ENCODE results near the gene PLIN4. TPM values are rescaled to one million over a fixed set of nuclear protein-coding genes. Genes with fewer than 3 reads are reported as not detected.
A peak's percentile ranks its signal among the peaks of the same experiment; 100 is the strongest.

The PLIN4 gene
- total and polyA plus RNA-seq, 2 donors (not counting 1 experiment from before 2014, with no cell fraction given), result 0.07 to 5.3 TPM

DNA sequence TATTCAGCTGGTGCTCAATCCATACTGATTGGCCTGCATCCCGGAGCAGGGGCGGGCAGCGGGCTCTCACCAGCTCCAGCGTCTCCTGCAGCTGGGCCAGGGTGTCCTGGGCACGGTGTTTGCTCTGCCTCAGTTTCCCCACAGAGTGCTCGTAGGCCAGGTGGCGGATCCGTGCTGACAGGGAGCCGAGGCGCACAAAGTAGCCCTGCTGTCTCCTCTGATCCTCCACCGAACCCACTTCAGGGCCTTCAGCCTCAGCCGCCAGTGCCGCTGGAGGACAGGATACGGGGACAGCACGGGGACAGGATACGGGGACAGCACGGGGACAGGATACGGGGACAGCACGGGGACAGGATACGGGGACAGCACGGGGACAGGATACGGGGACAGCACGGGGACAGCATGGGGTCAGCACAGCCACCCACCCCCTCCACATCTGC is 7.3 kb upstream of the PLIN4 start:
- Histone ChIP-seq H3K4me3 (replicated peaks in 1 of 4; ENCODE audit: control extremely low read depth in 1 of 4, insufficient read depth in 1 of 4, low read depth in 3 of 4, low read length in 4 of 4) (no peak overlapping the region), H4K20me1 (ENCODE audit: control insufficient read depth, extremely low read depth, insufficient read depth, low read length) (no peaks in the 10 kb centered on the region), H3K27me3 (ENCODE audit: control insufficient read depth, insufficient read depth, low read length) (peaks cover 3% of the 10 kb centered on the region), H3K4me1 (ENCODE audit: control insufficient read depth, extremely low read depth, insufficient read depth, low read length) (no peaks in the 10 kb centered on the region), H3K9me3 (ENCODE audit: control insufficient read depth, insufficient read depth, low read depth, low read length) (no peaks in the 10 kb centered on the region), H3K36me3 (ENCODE audit: control insufficient read depth, insufficient read depth, low read length) (no peaks in the 10 kb centered on the region), H3K79me2 (ENCODE audit: control insufficient read depth, insufficient read depth, low read length) (no peaks in the 10 kb centered on the region), H3K9ac (ENCODE audit: insufficient read depth, low read length) (no peak overlapping the region), H3K4me2 (ENCODE audit: extremely low read depth, insufficient read depth, low read length) (no peak overlapping the region), H3K27ac (ENCODE audit: insufficient read depth, low read length) (no peak overlapping the region), H2AFZ (ENCODE audit: low read length) (no peak overlapping the region)
- DNase-seq (ENCODE audit: low read depth in 2 of 2), result no peak
- TF ChIP-seq, protein P1, sequence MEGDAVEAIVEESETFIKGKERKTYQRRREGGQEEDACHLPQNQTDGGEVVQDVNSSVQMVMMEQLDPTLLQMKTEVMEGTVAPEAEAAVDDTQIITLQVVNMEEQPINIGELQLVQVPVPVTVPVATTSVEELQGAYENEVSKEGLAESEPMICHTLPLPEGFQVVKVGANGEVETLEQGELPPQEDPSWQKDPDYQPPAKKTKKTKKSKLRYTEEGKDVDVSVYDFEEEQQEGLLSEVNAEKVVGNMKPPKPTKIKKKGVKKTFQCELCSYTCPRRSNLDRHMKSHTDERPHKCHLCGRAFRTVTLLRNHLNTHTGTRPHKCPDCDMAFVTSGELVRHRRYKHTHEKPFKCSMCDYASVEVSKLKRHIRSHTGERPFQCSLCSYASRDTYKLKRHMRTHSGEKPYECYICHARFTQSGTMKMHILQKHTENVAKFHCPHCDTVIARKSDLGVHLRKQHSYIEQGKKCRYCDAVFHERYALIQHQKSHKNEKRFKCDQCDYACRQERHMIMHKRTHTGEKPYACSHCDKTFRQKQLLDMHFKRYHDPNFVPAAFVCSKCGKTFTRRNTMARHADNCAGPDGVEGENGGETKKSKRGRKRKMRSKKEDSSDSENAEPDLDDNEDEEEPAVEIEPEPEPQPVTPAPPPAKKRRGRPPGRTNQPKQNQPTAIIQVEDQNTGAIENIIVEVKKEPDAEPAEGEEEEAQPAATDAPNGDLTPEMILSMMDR (conservative IDR thresholded peaks at IDR 0.05 in 1 of 2, IDR thresholded peaks at IDR 0.05 in 1 of 2; ENCODE audit: low read depth in 1 of 2, low read length in 2 of 2), result no peak
- no peak for TF ChIP-seq EZH2 (IDR thresholded peaks at IDR 0.05; ENCODE audit: low read length, missing control alignments)

DNA sequence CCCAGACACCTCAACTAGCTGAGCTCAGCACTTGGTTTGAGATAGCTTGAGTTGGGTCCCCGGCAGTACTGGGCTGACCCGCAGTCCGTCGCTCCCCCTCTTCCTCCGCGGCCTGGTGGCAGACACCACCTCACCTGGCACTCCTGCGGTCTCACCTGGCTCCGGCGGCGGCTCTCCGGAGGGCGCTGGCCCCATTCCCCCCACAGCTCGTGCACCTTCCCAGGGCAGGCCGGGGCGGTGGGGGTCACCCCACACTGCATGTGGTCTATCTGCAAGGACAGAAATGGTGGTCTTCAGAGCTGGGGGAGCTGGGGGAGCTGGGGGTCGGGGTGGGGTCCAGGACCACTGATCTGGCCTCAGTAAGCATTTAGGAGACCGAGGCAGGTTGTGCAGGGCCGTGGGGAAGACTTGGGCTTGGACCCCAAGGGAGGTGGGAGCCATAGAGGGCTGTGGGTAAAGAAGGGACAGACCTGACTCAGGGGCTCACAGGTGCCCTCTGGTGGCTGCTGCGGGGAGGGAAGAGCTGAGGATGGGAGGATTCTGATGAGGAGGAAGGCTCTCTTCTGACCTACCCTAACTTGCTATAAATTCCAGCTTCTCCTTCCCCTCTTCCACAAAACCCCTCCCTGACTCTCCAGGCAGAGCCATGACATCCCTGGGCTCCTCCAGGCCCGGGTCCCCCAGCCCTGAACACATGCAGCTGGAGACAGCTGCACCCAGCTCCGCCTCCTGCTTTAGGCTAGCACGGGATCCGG is 6.7 kb upstream of the PLIN4 start:
- peaks cover 3% of the 10 kb centered on the region for H3K27me3 ChIP-seq (ENCODE audit: control insufficient read depth, insufficient read depth, low read length)
- TF ChIP-seq EZH2 (IDR thresholded peaks at IDR 0.05; ENCODE audit: low read length, missing control alignments), result no peak
- TF ChIP-seq, protein P1 (conservative IDR thresholded peaks at IDR 0.05 in 1 of 2, IDR thresholded peaks at IDR 0.05 in 1 of 2; ENCODE audit: low read depth in 1 of 2, low read length in 2 of 2), result peak; percentile 70 to 88
- no peak overlapping the region for H3K27ac ChIP-seq (ENCODE audit: insufficient read depth, low read length)
- no peaks in the 10 kb centered on the region for H3K36me3 ChIP-seq (ENCODE audit: control insufficient read depth, insufficient read depth, low read length)
- H3K9ac ChIP-seq (ENCODE audit: insufficient read depth, low read length), result no peak overlapping the region
- no peaks in the 10 kb centered on the region for H3K79me2 ChIP-seq (ENCODE audit: control insufficient read depth, insufficient read depth, low read length)
- H3K4me2 ChIP-seq (ENCODE audit: extremely low read depth, insufficient read depth, low read length), result no peak overlapping the region
- no peak overlapping the region for H3K4me3 ChIP-seq (replicated peaks in 1 of 4; ENCODE audit: control extremely low read depth in 1 of 4, insufficient read depth in 1 of 4, low read depth in 3 of 4, low read length in 4 of 4)
- H3K9me3 ChIP-seq (ENCODE audit: control insufficient read depth, insufficient read depth, low read depth, low read length), result no peaks in the 10 kb centered on the region
- peak in 1 of 2 donors; percentile 43 for DNase-seq (ENCODE audit: low read depth in 2 of 2)
- no peaks in the 10 kb centered on the region for H3K4me1 ChIP-seq (ENCODE audit: control insufficient read depth, extremely low read depth, insufficient read depth, low read length)
- H4K20me1 ChIP-seq (ENCODE audit: control insufficient read depth, extremely low read depth, insufficient read depth, low read length), result no peaks in the 10 kb centered on the region
- no peak overlapping the region for H2AFZ ChIP-seq (ENCODE audit: low read length)

DNA sequence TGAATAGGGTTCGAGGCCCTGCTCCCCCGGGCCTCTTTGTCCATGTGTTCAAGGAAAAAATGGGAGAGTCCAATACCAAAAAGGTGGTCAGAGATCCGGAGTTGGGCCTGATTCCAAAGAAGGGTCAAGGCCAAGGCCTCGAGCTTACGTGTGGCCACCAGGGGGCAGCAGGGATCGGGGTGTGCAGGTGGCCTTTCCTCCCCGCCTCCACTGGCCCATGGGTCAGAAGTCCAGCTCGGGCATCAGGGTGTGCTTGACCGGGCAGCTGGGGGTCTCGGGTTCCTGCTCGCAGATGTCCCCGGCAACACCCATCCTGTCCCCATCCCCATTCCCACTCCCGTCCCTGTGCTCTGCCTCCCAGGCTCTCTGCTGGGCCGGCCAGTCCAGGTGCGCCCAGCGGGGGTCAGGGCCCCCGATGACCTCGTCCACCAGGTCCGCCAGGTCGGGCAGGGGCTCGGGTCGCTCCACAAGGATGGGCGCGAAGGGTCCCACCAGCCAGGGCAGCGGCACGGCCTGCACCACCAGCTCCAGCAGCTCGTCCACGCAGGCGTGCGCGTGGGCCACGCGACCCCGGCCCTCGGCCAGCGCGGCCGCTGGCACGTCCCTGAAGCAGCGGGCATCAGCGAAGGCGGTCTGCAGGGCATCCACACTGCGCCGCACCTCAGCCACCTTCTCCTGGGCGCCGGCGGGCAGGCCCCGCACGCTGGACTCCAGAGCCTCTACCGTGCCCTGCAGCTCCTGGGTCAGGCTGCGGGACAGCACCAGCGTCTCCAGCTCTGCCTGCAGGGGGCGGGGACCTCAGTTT is 5.2 kb upstream of the PLIN4 start:
- peak; percentile 12 to 36 for DNase-seq (ENCODE audit: low read depth in 2 of 2)
- no peak overlapping the region for H2AFZ ChIP-seq (ENCODE audit: low read length)
- no peaks in the 10 kb centered on the region for H3K79me2 ChIP-seq (ENCODE audit: control insufficient read depth, insufficient read depth, low read length)
- TF ChIP-seq, protein P1 (conservative IDR thresholded peaks at IDR 0.05 in 1 of 2, IDR thresholded peaks at IDR 0.05 in 1 of 2; ENCODE audit: low read depth in 1 of 2, low read length in 2 of 2), result peak; percentile 46 to 82
- no peak for TF ChIP-seq EZH2 (IDR thresholded peaks at IDR 0.05; ENCODE audit: low read length, missing control alignments)
- no peaks in the 10 kb centered on the region for H3K4me1 ChIP-seq (ENCODE audit: control insufficient read depth, extremely low read depth, insufficient read depth, low read length)
- no peaks in the 10 kb centered on the region for H3K36me3 ChIP-seq (ENCODE audit: control insufficient read depth, insufficient read depth, low read length)
- no peaks in the 10 kb centered on the region for H4K20me1 ChIP-seq (ENCODE audit: control insufficient read depth, extremely low read depth, insufficient read depth, low read length)
- no peaks in the 10 kb centered on the region for H3K9me3 ChIP-seq (ENCODE audit: control insufficient read depth, insufficient read depth, low read depth, low read length)
- H3K4me3 ChIP-seq (replicated peaks in 1 of 4; ENCODE audit: control extremely low read depth in 1 of 4, insufficient read depth in 1 of 4, low read depth in 3 of 4, low read length in 4 of 4), result no peak overlapping the region
- H3K9ac ChIP-seq (ENCODE audit: insufficient read depth, low read length), result no peak overlapping the region
- H3K27me3 ChIP-seq (ENCODE audit: control insufficient read depth, insufficient read depth, low read length), result no peaks in the 10 kb centered on the region
- H3K27ac ChIP-seq (ENCODE audit: insufficient read depth, low read length), result no peak overlapping the region
- no peak overlapping the region for H3K4me2 ChIP-seq (ENCODE audit: extremely low read depth, insufficient read depth, low read length)
